Right ventricle myocardium inferior (tissue), 1 donor: ENCODE measurements around the gene LCE1C. TPM values are rescaled to one million over a fixed set of nuclear protein-coding genes. Genes with fewer than 3 reads are reported as not detected.

Experiments used
- ATAC-seq: fragments of 200-7000 bp; cut with Tn5 transposase; one replicate; pipeline ENCODE4 v1.9.1; 2020; ENCODE audit warnings: mild to moderate bottlenecking, moderate library complexity
- DNase-seq: peaks from one replicate; pipeline ENCODE4 v3.0.0; 2021; ENCODE audit errors: missing footprints
- intact Hi-C: fragments of 100-400 bp; cut with DNase I; formaldehyde crosslinking; loops from one replicate; pipeline ENCODE4 v1.11.0; 2022
- long read RNA-seq: library from polyadenylated mRNA; unstranded; transcript quantifications from one replicate; pipeline ENCODE4 v2.0.0, GENCODE V29; 2021
- total RNA-seq: library from RNA; stranded (reverse); fragmentation: NEBNext Ultra II Directional; extraction: Animal tissue kit (Norgen Biotek cat#: 25700); gene quantifications from one replicate; pipeline ENCODE4 v1.2.1, GENCODE V29; 2021
- donor health status: DM: no; HTN: yes; CAD: no; lungs with severe emphysema.

LCE1C gene
- not detected for total RNA-seq
- long read RNA-seq = 0 reads

- intact Hi-C loops = no loop called here
- DNase-seq (no peak), ATAC-seq (no peak)
Measured at GRCh38 chr1:152806576-152806975, at the start of gene LCE1C. TSS of gene LCE1C (minus strand) at chr1:152806651. CDS start at chr1:152805478, 1,173 bp downstream.

- intact Hi-C loops = no loop called here
- ATAC-seq = no peak
- no peak for DNase-seq
Measured at GRCh38 chr1:152855661-152856060, 49.2 kb upstream of the LCE1C start.

- ATAC-seq = no peak
- intact Hi-C loops = no loop called here
- DNase-seq = no peak
Measured at GRCh38 chr1:152842556-152842955, 36.1 kb upstream of the LCE1C start, which contains the start of gene LCE6A. TSS of gene LCE6A (plus strand) at chr1:152842856. CDS start at chr1:152843521, 665 bp downstream.

- no peak for ATAC-seq
- no peak for DNase-seq
- intact Hi-C loops = no loop called here
Measured at GRCh38 chr1:152836870-152837269, 30.4 kb upstream of the LCE1C start.

- intact Hi-C loops = no loop called here
- ATAC-seq = no peak
- DNase-seq = no peak
Measured at GRCh38 chr1:152827173-152827572, 20.7 kb upstream of the LCE1C start, which contains the start of gene LCE1A. TSS of gene LCE1A (plus strand) at chr1:152827473. CDS start at chr1:152827473, 0 bp downstream.

- intact Hi-C loops = no loop called here
- DNase-seq = no peak
- ATAC-seq = no peak
Measured at GRCh38 chr1:152824964-152825363, 18.5 kb upstream of the LCE1C start.

- ATAC-seq (no peak), DNase-seq (no peak)
- intact Hi-C loops = no loop called here
Measured at GRCh38 chr1:152823294-152823693, 16.8 kb upstream of the LCE1C start.

- DNase-seq (no peak), ATAC-seq (no peak)
- intact Hi-C loops = no loop called here
Measured at GRCh38 chr1:152817309-152817708, 10.9 kb upstream of the LCE1C start.

GRCh38 chr1:152811671-152812070 lies 5.2 kb upstream of the LCE1C start, which contains the start of gene LCE1B:
TSS of gene LCE1B (plus strand) at chr1:152811971. CDS start at chr1:152812447, 476 bp downstream.
- no peak for ATAC-seq
- DNase-seq = no peak
- intact Hi-C loops = no loop called here

GRCh38 chr1:152811050-152811449 lies 4.6 kb upstream of the LCE1C start:
- intact Hi-C loops = no loop called here
- DNase-seq (no peak), ATAC-seq (no peak)

- ATAC-seq (no peak), DNase-seq (no peak)
- intact Hi-C loops = no loop called here
Measured at GRCh38 chr1:152801333-152801732, 5.1 kb downstream of the LCE1C start.

GRCh38 chr1:152796421-152796820 lies 10.0 kb downstream of the LCE1C start, which contains the start of gene LCE1D:
TSS of gene LCE1D (plus strand) at chr1:152796721. CDS start at chr1:152797795, 1,074 bp downstream.
- intact Hi-C loops = no loop called here
- ATAC-seq (no peak), DNase-seq (no peak)

GRCh38 chr1:152795686-152796085 lies 10.8 kb downstream of the LCE1C start:
- intact Hi-C loops = no loop called here

GRCh38 chr1:152786077-152786476 lies 20.4 kb downstream of the LCE1C start, which contains the start of gene LCE1E:
TSS of gene LCE1E (plus strand) at chr1:152786257. CDS start at chr1:152787300, 1,043 bp downstream.
- intact Hi-C loops = no loop called here
- ATAC-seq (no peak), DNase-seq (no peak)

More at GRCh38 chr1:152795686-152796085, 10.8 kb downstream of the LCE1C start:
- DNase-seq (no peak), ATAC-seq (no peak)

GRCh38 chr1:152783095-152783494 lies 23.4 kb downstream of the LCE1C start:
- intact Hi-C loops = no loop called here
- ATAC-seq = no peak

GRCh38 chr1:152777510-152778137 lies 28.8 kb downstream of the LCE1C start:
- DNase-seq = no peak
- ATAC-seq = no peak
- intact Hi-C loops = no loop called here

More at GRCh38 chr1:152783095-152783494, 23.4 kb downstream of the LCE1C start:
- no peak for DNase-seq

GRCh38 chr1:152776361-152776760 lies 30.1 kb downstream of the LCE1C start:
- DNase-seq (no peak), ATAC-seq (no peak)
- intact Hi-C loops = no loop called here

- ATAC-seq = no peak
- intact Hi-C loops = no loop called here
- no peak for DNase-seq
Measured at GRCh38 chr1:152774875-152775274, 31.6 kb downstream of the LCE1C start, which contains the start of gene LCE1F. TSS of gene LCE1F (plus strand) at chr1:152775140. CDS start at chr1:152776372, 1,232 bp downstream.

- intact Hi-C loops = no loop called here
- no peak for DNase-seq
- ATAC-seq = no peak
Measured at GRCh38 chr1:152770411-152770810, 36.0 kb downstream of the LCE1C start.

GRCh38 chr1:152768847-152769533 lies 37.5 kb downstream of the LCE1C start:
- ATAC-seq = no peak
- intact Hi-C loops = no loop called here

More at GRCh38 chr1:152768847-152769533, 37.5 kb downstream of the LCE1C start:
- DNase-seq = no peak
